Right lobe of liver (tissue), 6 donors: ENCODE results near the gene ERI3. TPM values are rescaled to one million over a fixed set of nuclear protein-coding genes. Genes with fewer than 3 reads are reported as not detected.

ENCODE experiments used
- ATAC-seq, 4 donors: fragments of 200-7000 bp; cut with Tn5 transposase; one replicate each; pipeline ENCODE4 v1.9.1; 2020; ENCODE audit warnings: mild to moderate bottlenecking in 4 of 4, moderate library complexity in 4 of 4
- DNase-seq, 3 donors: peaks; one replicate each; pipeline ENCODE4 v3.0.0-alpha.2; 2020
- H3K27ac ChIP-seq, 3 donors: fragments of 200-600 bp; one replicate each; pipeline ENCODE4 v1.8.0; 2022
- H3K27me3 ChIP-seq, 2 donors: fragments of 200-600 bp; one replicate each; pipeline ENCODE4 v1.8.0; 2022
- H3K36me3 ChIP-seq, 4 donors: fragments of 200-600 bp; sonication (generic) in 1 of 4; one replicate each; pipeline versions ENCODE4 v1.5.1 to v1.8.0; 2017 to 2022; ENCODE audit warnings: control low read depth in 1 of 4
- H3K4me1 ChIP-seq, 4 donors: fragments of 200-600 bp; sonication (generic) in 1 of 4; one replicate each; pipeline versions ENCODE4 v1.5.1 to v1.8.0; 2017 to 2022; ENCODE audit warnings: control low read depth in 1 of 4
- H3K4me3 ChIP-seq, 3 donors: fragments of 200-600 bp; one replicate each; pipeline ENCODE4 v1.8.0; 2022
- H3K9me3 ChIP-seq, 4 donors: fragments of 200-600 bp; sonication (generic) in 1 of 4; one replicate each; pipeline versions ENCODE4 v1.5.1 to v1.8.0; 2017 to 2022; ENCODE audit warnings: control low read depth in 1 of 4
- CTCF ChIP-seq, 4 donors: fragments of 200-600 bp in 3 of 4; fragments of 450-650 bp in 1 of 4; IDR thresholded peaks; one replicate each; pipeline versions ENCODE4 v1.5.1 to v1.8.0; 2016 to 2022; ENCODE audit warnings: antibody characterized with exemption in 4 of 4, mild to moderate bottlenecking in 2 of 4
- POLR2A ChIP-seq: fragments of 450-650 bp; IDR thresholded peaks from one replicate; pipeline ENCODE4 v1.6.1; 2017; ENCODE audit warnings: antibody characterized with exemption, mild to moderate bottlenecking
- WGBS: methylation state at CpG from one replicate; pipeline ENCODE4 v1.1.6; 2018; ENCODE audit warnings: low coverage, low lambda C conversion rate; ENCODE audit not compliant: insufficient coverage; ENCODE audit errors: missing lambda C conversion rate; 5-methylcytosine and 5-hydroxymethylcytosine counted together
- intact Hi-C, 2 donors: fragments of 100-400 bp; cut with DNase I; formaldehyde crosslinking; loops; one replicate each; pipeline versions ENCODE4 v1.11.2 to v1.14.1; 2022
- total RNA-seq, 6 experiments: library from RNA; depleted of rRNA in 2 of 6; stranded (reverse); fragments of >200 nt in 2 of 6; fragmentation: NEBNext Ultra II Directional in 3 of 6; extraction: Animal tissue kit (Norgen Biotek cat#: 25700) in 3 of 6; gene quantifications; one replicate each; pipeline versions ENCODE4 v1.1.0 to v1.2.4, GENCODE V29; 2016 to 2023
- donor health status: DM: no; HTN: yes; CAD: no.
- donor health status: DM: no; HTN: no; CAD: no.
- donor health status: DM: no; HTN: no; CAD: no.
- donor health status: DM: no; HTN: yes; CAD: no.
- donor health status: DM: no; HTN: yes; CAD: no.

ERI3 gene
- total RNA-seq, 6 experiments from 2014 or later, result 20.6 to 30.6 (median 23.8) TPM

GRCh38 chr1:44388551-44388950 lies 33.5 kb upstream of the ERI3 start:
- no peaks in the 10 kb centered on the region for H3K4me1 ChIP-seq
- no peak for ATAC-seq
- no peak overlapping the region for H3K4me3 ChIP-seq
- intact Hi-C loops, result no loop called here
- DNase-seq, result no peak
- no peaks in the 10 kb centered on the region for H3K9me3 ChIP-seq
- 54% methylated on average over 2 of the region's 2 CpGs for WGBS
- no peak overlapping the region for H3K27ac ChIP-seq
- TF ChIP-seq POLR2A, result no peak
- TF ChIP-seq CTCF (IDR thresholded peaks at IDR 0.05), result no peak
- H3K36me3 ChIP-seq, result no peaks in the 10 kb centered on the region
- H3K27me3 ChIP-seq, result no peaks in the 10 kb centered on the region

GRCh38 chr1:44380666-44381177 lies 25.7 kb upstream of the ERI3 start:
- ATAC-seq, result no peak
- Histone ChIP-seq H3K4me1 (no peaks in the 10 kb centered on the region), H3K36me3 (no peaks in the 10 kb centered on the region), H3K4me3 (no peak overlapping the region), H3K27me3 (no peaks in the 10 kb centered on the region), H3K27ac (no peak overlapping the region), H3K9me3 (no peaks in the 10 kb centered on the region)
- intact Hi-C loops, result no loop called here
- no CpG with 5 or more reads among the region's 3 CpGs for WGBS
- no peak for DNase-seq
- TF ChIP-seq POLR2A (no peak), CTCF (IDR thresholded peaks at IDR 0.05) (no peak)

GRCh38 chr1:44377925-44378784 lies 23.1 kb upstream of the ERI3 start:
- peak in 2 of 3 donors; percentile 37 to 55 for DNase-seq
- Histone ChIP-seq H3K27ac (no peak overlapping the region), H3K36me3 (no peaks in the 10 kb centered on the region), H3K27me3 (no peaks in the 10 kb centered on the region), H3K4me1 (no peaks in the 10 kb centered on the region), H3K4me3 (no peak overlapping the region), H3K9me3 (no peaks in the 10 kb centered on the region)
- TF ChIP-seq POLR2A (no peak), CTCF (IDR thresholded peaks at IDR 0.05) (peak; percentile 66 to 82 (median 74))
- peak; percentile 67 to 79 (median 70) for ATAC-seq
- WGBS, result 66% methylated on average over 8 of the region's 12 CpGs
- intact Hi-C loops, result loop anchor here (10.0 kb wide), 1 partner anchor 217 kb away; no protein-coding TSS in a partner anchor

- no peak for ATAC-seq
These were observed 20.5 kb upstream of the ERI3 start for GRCh38 chr1:44375547-44375946.

More at GRCh38 chr1:44375547-44375946, 20.5 kb upstream of the ERI3 start:
- no peak for TF ChIP-seq POLR2A
- TF ChIP-seq CTCF (IDR thresholded peaks at IDR 0.05), result no peak
- no peaks in the 10 kb centered on the region for H3K27me3 ChIP-seq
- no peak overlapping the region for H3K4me3 ChIP-seq
- H3K27ac ChIP-seq, result no peak overlapping the region
- H3K4me1 ChIP-seq, result no peaks in the 10 kb centered on the region
- no peaks in the 10 kb centered on the region for H3K36me3 ChIP-seq
- no peaks in the 10 kb centered on the region for H3K9me3 ChIP-seq
- no peak for DNase-seq
- WGBS, result 45% methylated on average over 1 of the region's 6 CpGs
- intact Hi-C loops, result loop anchor here (10.0 kb wide), 1 partner anchor 219 kb away; no protein-coding TSS in a partner anchor
